Endothelial cell of umbilical vein (primary cell): Measurements from ENCODE around the gene PRKCD. TPM values are rescaled to one million over a fixed set of nuclear protein-coding genes. Genes with fewer than 3 reads are reported as not detected.

Experiments used
- BruUV-seq: library from RNA; stranded (reverse); fragments of 400-500 nt; replicated peaks from 2 replicates; lab custom pipeline; 2021; lab: Mats Ljungman, UMichigan
- CTCF ChIA-PET: fragments of 300-600, 350-600 bp; sonication (Branson Sonifier 250); formaldehyde crosslinking; loops from one replicate; lab custom pipeline; 2021; ENCODE audit warnings: antibody characterized with exemption, inconsistent platforms; lab: Charles Lee
- POLR2A ChIA-PET: fragments of 300-600, 350-600 bp; sonication (Branson Sonifier 250); formaldehyde crosslinking; loops from one replicate; lab custom pipeline; 2021; ENCODE audit warnings: antibody characterized with exemption, inconsistent platforms; lab: Charles Lee
- DNase-seq: peaks from one replicate; pipeline ENCODE4 v3.0.0-alpha.2; 2011; ENCODE audit warnings: low read depth, low spot score
- FAIRE-seq: peaks from 2 replicates; lab custom pipeline; 2011; peaks lifted over from hg19 to GRCh38; lab: Jason Lieb, UNC
- H2AFZ ChIP-seq: 2 replicates; pipeline ENCODE4 v1.6.0; 2012; ENCODE audit warnings: low read depth, low read length, control low read depth, inconsistent platforms
- H3K27ac ChIP-seq: 2 replicates; pipeline ENCODE4 v1.5.1; 2011; ENCODE audit warnings: low read depth, mild to moderate bottlenecking, control low read depth, low read length, moderate library complexity; ENCODE audit not compliant: insufficient read depth
- H3K27me3 ChIP-seq, 2 experiments: 2 replicates each; pipeline versions ENCODE4 v1.6.0 to v1.6.1; 2011; ENCODE audit warnings: low read length in 2 of 2, mixed read lengths in 1 of 2; ENCODE audit not compliant: control insufficient read depth in 2 of 2, insufficient read depth in 2 of 2
- H3K36me3 ChIP-seq, 2 experiments: 2 replicates in 1 of 2; 3 replicates in 1 of 2; pipeline ENCODE4 v1.5.1; 2011; ENCODE audit warnings: low read length in 2 of 2, mild to moderate bottlenecking in 1 of 2, moderate library complexity in 1 of 2; ENCODE audit not compliant: control insufficient read depth in 2 of 2, insufficient read depth in 2 of 2; ENCODE audit errors: extremely low read depth in 1 of 2
- H3K4me1 ChIP-seq: 3 replicates; pipeline ENCODE4 v1.5.1; 2011; ENCODE audit warnings: mild to moderate bottlenecking, low read length; ENCODE audit not compliant: control insufficient read depth, insufficient read depth; ENCODE audit errors: extremely low read depth
- H3K4me2 ChIP-seq: 2 replicates; pipeline ENCODE4 v1.6.1; 2011; ENCODE audit warnings: low read length, control low read depth, mixed read lengths; ENCODE audit not compliant: insufficient read depth
- H3K4me3 ChIP-seq, 3 experiments: fragments of 200-600 bp in 1 of 3; sonication (generic), shearing (Covaris generic) in 1 of 3; replicated peaks in 1 of 3; 2 replicates each; pipeline ENCODE4 v1.5.1; 2011 to 2016; ENCODE audit warnings: control low read depth in 3 of 3, low read length in 3 of 3, mild to moderate bottlenecking in 2 of 3, inconsistent platforms in 1 of 3, low read depth in 1 of 3, moderate library complexity in 1 of 3; ENCODE audit not compliant: insufficient read depth in 1 of 3
- H3K79me2 ChIP-seq: 2 replicates; pipeline ENCODE4 v1.6.0; 2012; ENCODE audit warnings: low read length, inconsistent platforms; ENCODE audit not compliant: control insufficient read depth, insufficient read depth
- H3K9ac ChIP-seq: replicated peaks from 2 replicates; pipeline ENCODE3; 2011; ENCODE audit warnings: low read length, control low read depth; ENCODE audit not compliant: insufficient read depth; ENCODE audit errors: extremely low read depth
- H3K9me1 ChIP-seq: replicated peaks from 3 replicates; pipeline ENCODE4 v1.6.0; 2011; ENCODE audit warnings: mild to moderate bottlenecking, low read length; ENCODE audit not compliant: control insufficient read depth, insufficient read depth; ENCODE audit errors: extremely low read depth
- H3K9me3 ChIP-seq: replicated peaks from 2 replicates; pipeline ENCODE4 v1.5.1; 2012; ENCODE audit warnings: low read length, inconsistent platforms; ENCODE audit not compliant: control insufficient read depth, insufficient read depth
- H4K20me1 ChIP-seq: replicated peaks from 2 replicates; pipeline ENCODE3; 2011; ENCODE audit warnings: mild to moderate bottlenecking, low read length; ENCODE audit not compliant: control insufficient read depth, insufficient read depth; ENCODE audit errors: extremely low read depth
- CTCF ChIP-seq, 2 donors: IDR thresholded peaks; 1 replicate in 1 of 2; 2 replicates in 1 of 2; pipeline ENCODE4 v1.5.1; 2011; ENCODE audit warnings: low read length in 2 of 2, mild to moderate bottlenecking in 2 of 2, moderate library complexity in 2 of 2, control low read depth in 1 of 2, inconsistent platforms in 1 of 2, low read depth in 1 of 2; ENCODE audit not compliant: insufficient read depth in 1 of 2; ENCODE audit errors: extremely low read depth in 1 of 2
- EZH2 ChIP-seq: IDR thresholded peaks from 2 replicates; pipeline ENCODE4 v1.6.1; 2012; ENCODE audit warnings: borderline replicate concordance, low read depth, mild to moderate bottlenecking, moderate library complexity, low read length, inconsistent platforms; ENCODE audit not compliant: severe bottlenecking
- JUN ChIP-seq: IDR thresholded peaks from 2 replicates; pipeline ENCODE4 v1.6.1; 2011; ENCODE audit warnings: borderline replicate concordance, low read depth; ENCODE audit not compliant: insufficient read length, insufficient read depth
- MAX ChIP-seq: IDR thresholded peaks from 2 replicates; pipeline ENCODE4 v1.6.1; 2011; ENCODE audit not compliant: insufficient read depth, insufficient read length
- dilution Hi-C: fragments of 300-500 bp; cut with MboI; formaldehyde crosslinking; loops from one replicate; pipeline ENCODE4 v1.15.0; 2019; ENCODE audit warnings: low sequenced_read_pairs; ENCODE audit not compliant: extremely low pct_ligation_motif_present
- intact Hi-C: fragments of 100-400 bp; cut with micrococcal nuclease; formaldehyde crosslinking; loops from one replicate; pipeline ENCODE4 v1.10.0; 2022
- polyA plus RNA-seq, 4 experiments: library from polyadenylated mRNA; depleted of rRNA in 3 of 4; stranded (reverse) in 3 of 4; unstranded in 1 of 4; fragments of >200 nt; gene quantifications; 2 replicates each; pipeline versions ENCODE4 v1.2.1 to v1.2.3, GENCODE V29; 2011 to 2012; ENCODE audit warnings: missing spikeins in 1 of 4
- total RNA-seq: library from RNA; stranded (reverse); gene quantifications from 2 replicates; pipeline ENCODE4 v1.2.3, GENCODE V29; 2021

PRKCD gene
- total and polyA plus RNA-seq, 2 donors (not counting 3 experiments of a cell fraction or from before 2014, with no cell fraction given), result 15.5 to 19.0 TPM

- dilution Hi-C loops, result no loop called here
- CTCF ChIA-PET, result interaction anchor here (0.7 to 8.0 kb wide), 7 partner anchors 12 to 65 kb away, joined by 3 to 199 read pairs (median 3); partner anchors contain the start of gene PRKCD
- no peak overlapping the region for H3K9ac ChIP-seq
- DNase-seq (no peak), FAIRE-seq (peak; percentile 59)
- H4K20me1 ChIP-seq, result no peaks in the 10 kb centered on the region
- no peak overlapping the region for H3K4me2 ChIP-seq
- H3K9me3 ChIP-seq, result no peaks in the 10 kb centered on the region
- H3K4me1 ChIP-seq, result peaks cover 14% of the 10 kb centered on the region
- peaks cover 16% of the 10 kb centered on the region for H3K79me2 ChIP-seq
- H3K27me3 ChIP-seq, result no peaks in the 10 kb centered on the region
- H3K27ac ChIP-seq, result no peak overlapping the region
- H3K36me3 ChIP-seq, result no peaks in the 10 kb centered on the region
- POLR2A ChIA-PET, result no interaction called here
- no TSS peak for BruUV-seq
- no peak for TF ChIP-seq JUN
- no peaks in the 10 kb centered on the region for H3K9me1 ChIP-seq
- intact Hi-C loops, result no loop called here
- no peak overlapping the region for H3K4me3 ChIP-seq
- H2AFZ ChIP-seq, result no peak overlapping the region
Observed at GRCh38 chr3:53132347-53132746, 28.7 kb upstream of the PRKCD start.

GRCh38 chr3:53134631-53135232 lies 26.3 kb upstream of the PRKCD start:
- H3K36me3 ChIP-seq, result no peaks in the 10 kb centered on the region
- no peak for TF ChIP-seq MAX
- TF ChIP-seq CTCF (IDR thresholded peaks at IDR 0.05; ENCODE audit: extremely low read depth in 1 of 2, insufficient read depth in 1 of 2, low read depth in 1 of 2, low read length in 2 of 2), result peak; percentile 81 to 93
- no peak for TF ChIP-seq EZH2

More at GRCh38 chr3:53134631-53135232, 26.3 kb upstream of the PRKCD start:
- ChIA-PET POLR2A (no interaction called here), CTCF (interaction anchor here (0.6 to 8.0 kb wide), 19 partner anchors 10 to 70 kb away, joined by 3 to 199 read pairs (median 6); partner anchors contain the start of gene PRKCD)
- FAIRE-seq, result peak; percentile 97
- no peak overlapping the region for H3K9ac ChIP-seq
- H3K4me2 ChIP-seq, result no peak overlapping the region
- peaks cover 4% of the 10 kb centered on the region for H3K79me2 ChIP-seq
- no peaks in the 10 kb centered on the region for H4K20me1 ChIP-seq
- no peak overlapping the region for H2AFZ ChIP-seq
- peaks cover 5% of the 10 kb centered on the region for H3K4me1 ChIP-seq
- dilution Hi-C loops (no loop called here), intact Hi-C loops (loop anchor here (1.0 kb wide), 2 partner anchors 25 to 62 kb away; no protein-coding TSS in a partner anchor)
- no peaks in the 10 kb centered on the region for H3K27me3 ChIP-seq
- H3K9me1 ChIP-seq, result no peaks in the 10 kb centered on the region
- H3K4me3 ChIP-seq, result no peak overlapping the region
- no peak overlapping the region for H3K27ac ChIP-seq
- no TSS peak for BruUV-seq
- peak; percentile 58 for DNase-seq
- no peaks in the 10 kb centered on the region for H3K9me3 ChIP-seq
